Activated naive CD4-positive, alpha-beta T cell treated with anti-CD3 and anti-CD28 coated beads, Interleukin-2, amount 10 ng/mL, durations not matched to agents 7 days and 5 days (primary cell): ENCODE data around the gene PCSK4.

Source experiments
- CTCF ChIA-PET: fragments of 350-600 bp; sonication (Branson Sonifier 250); formaldehyde crosslinking; loops from one replicate; lab custom pipeline; 2021; ENCODE audit warnings: antibody characterized with exemption; lab: Charles Lee
- DNase-seq: peaks from one replicate; pipeline ENCODE4 v3.0.0-alpha.2; 2020
- H3K27ac Mint-ChIP-seq: one replicate; pipeline ENCODE4 v1.8.0; 2021; ENCODE audit warnings: mild to moderate bottlenecking, moderate library complexity, mixed read lengths
- H3K27me3 Mint-ChIP-seq: one replicate; pipeline ENCODE4 v1.8.0; 2021; ENCODE audit warnings: mild to moderate bottlenecking, mixed read lengths
- H3K36me3 Mint-ChIP-seq: one replicate; pipeline ENCODE4 v1.8.0; 2021; ENCODE audit warnings: mixed read lengths
- H3K4me1 Mint-ChIP-seq: one replicate; pipeline ENCODE4 v1.8.0; 2021; ENCODE audit warnings: mixed read lengths
- H3K4me3 Mint-ChIP-seq: one replicate; pipeline ENCODE4 v1.8.0; 2021; ENCODE audit warnings: mild to moderate bottlenecking, moderate library complexity, mixed read lengths
- H3K9me3 Mint-ChIP-seq: one replicate; pipeline ENCODE4 v1.8.0; 2021; ENCODE audit warnings: mixed read lengths

PCSK4 gene

DNA sequence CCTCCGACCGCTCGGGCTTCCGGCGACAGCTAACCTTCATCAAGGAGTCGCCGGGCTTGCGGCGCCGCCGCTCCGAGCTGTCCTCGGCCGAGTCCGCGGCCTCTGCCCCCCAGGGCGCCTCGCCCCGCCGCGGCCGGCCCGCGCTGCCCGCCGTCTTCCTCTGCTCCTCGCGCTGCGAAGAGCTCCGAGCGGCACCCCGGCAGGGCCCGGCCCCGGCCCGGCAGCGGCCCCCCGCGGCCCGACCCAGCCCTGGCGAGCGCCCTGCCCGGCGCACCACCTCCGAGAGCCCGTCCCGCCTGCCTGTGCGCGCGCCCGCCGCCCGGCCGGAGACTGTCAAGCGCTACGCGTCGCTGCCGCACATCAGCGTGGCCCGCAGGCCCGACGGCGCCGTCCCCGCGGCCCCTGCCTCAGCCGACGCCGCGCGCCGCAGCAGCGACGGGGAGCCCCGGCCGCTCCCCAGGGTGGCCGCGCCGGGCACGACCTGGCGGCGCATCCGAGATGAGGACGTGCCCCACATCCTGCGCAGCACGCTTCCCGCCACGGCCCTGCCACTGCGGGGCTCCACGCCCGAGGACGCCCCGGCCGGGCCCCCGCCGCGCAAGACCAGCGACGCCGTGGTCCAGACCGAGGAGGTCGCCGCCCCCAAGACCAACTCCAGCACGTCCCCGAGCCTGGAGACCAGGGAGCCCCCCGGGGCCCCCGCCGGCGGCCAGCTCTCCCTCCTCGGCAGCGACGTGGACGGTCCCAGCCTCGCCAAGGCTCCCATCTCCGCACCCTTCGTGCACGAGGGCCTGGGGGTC lies 20.7 kb downstream of the PCSK4 start:
- Mint-ChIP-seq H3K4me1 (peaks cover 20% of the 10 kb centered on the region), H3K9me3 (no peaks in the 10 kb centered on the region), H3K27me3 (peaks cover 87% of the 10 kb centered on the region), H3K27ac (no peak overlapping the region), H3K4me3 (no peak overlapping the region), H3K36me3 (no peaks in the 10 kb centered on the region)
- CTCF ChIA-PET = no interaction called here
- DNase-seq = peak; percentile 50

DNA sequence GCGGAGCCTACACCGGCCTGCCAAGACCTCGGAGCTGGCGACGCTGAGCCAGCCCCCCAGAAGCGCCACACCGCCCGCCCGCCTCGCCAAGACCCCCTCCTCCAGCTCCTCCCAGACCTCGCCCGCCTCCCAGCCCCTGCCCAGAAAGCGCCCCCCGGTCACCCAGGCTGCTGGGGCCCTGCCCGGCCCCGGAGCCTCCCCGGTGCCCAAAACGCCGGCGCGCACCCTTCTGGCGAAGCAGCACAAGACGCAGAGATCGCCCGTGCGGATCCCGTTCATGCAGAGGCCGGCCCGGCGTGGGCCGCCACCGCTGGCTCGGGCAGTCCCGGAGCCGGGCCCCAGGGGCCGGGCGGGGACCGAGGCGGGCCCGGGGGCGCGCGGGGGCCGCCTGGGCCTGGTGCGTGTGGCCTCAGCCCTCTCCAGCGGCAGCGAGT lies 21.3 kb downstream of the PCSK4 start:
- H3K36me3 Mint-ChIP-seq = no peaks in the 10 kb centered on the region
- no peaks in the 10 kb centered on the region for H3K9me3 Mint-ChIP-seq
- H3K4me1 Mint-ChIP-seq = peaks cover 20% of the 10 kb centered on the region
- DNase-seq = peak; percentile 41
- H3K27ac Mint-ChIP-seq = peak overlapping the region; percentile 19
- CTCF ChIA-PET = no interaction called here
- H3K4me3 Mint-ChIP-seq = no peak overlapping the region
- H3K27me3 Mint-ChIP-seq = peaks cover 86% of the 10 kb centered on the region

DNA sequence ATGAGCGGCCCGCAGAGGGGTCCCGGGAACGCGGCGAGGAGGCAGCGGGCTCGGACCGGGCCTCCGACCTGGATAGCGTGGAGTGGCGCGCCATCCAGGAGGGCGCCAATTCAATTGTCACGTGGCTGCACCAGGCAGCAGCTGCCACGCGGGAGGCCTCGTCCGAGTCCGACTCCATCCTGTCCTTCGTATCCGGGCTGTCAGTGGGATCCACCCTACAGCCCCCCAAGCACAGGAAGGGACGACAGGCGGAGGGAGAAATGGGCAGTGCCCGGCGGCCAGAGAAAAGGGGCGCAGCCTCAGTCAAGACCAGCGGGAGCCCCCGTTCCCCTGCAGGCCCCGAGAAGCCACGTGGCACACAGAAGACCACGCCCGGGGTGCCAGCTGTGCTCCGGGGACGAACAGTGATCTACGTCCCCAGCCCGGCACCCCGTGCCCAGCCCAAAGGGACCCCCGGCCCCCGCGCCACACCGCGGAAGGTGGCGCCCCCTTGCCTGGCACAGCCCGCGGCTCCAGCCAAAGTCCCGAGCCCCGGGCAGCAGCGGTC lies 21.8 kb downstream of the PCSK4 start:
- peaks cover 84% of the 10 kb centered on the region for H3K27me3 Mint-ChIP-seq
- H3K4me1 Mint-ChIP-seq = peaks cover 20% of the 10 kb centered on the region

DNA sequence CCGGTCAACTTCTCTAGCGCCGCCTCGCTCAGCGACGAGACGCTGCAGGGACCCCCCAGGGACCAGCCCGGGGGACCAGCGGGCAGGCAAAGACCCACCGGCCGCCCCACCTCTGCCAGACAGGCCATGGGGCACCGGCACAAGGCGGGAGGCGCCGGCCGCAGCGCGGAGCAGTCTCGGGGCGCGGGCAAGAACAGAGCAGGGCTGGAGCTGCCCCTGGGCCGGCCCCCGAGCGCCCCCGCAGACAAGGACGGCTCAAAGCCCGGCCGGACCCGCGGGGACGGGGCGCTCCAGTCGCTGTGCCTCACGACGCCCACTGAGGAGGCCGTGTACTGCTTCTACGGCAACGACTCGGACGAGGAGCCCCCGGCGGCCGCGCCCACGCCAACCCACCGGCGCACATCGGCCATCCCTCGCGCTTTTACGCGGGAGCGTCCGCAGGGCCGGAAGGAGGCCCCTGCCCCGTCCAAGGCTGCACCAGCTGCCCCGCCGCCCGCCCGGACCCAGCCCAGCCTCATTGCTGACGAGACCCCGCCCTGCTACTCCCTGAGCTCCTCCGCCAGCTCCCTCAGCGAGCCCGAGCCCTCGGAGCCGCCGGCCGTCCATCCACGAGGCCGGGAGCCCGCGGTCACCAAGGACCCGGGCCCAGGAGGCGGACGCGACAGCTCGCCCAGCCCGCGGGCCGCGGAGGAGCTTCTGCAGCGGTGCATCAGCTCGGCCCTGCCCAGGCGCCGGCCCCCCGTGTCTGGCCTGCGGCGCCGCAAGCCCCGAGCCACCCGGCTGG lies 22.5 kb downstream of the PCSK4 start:
- CTCF ChIA-PET = no interaction called here
- DNase-seq = no peak
- no peak overlapping the region for H3K27ac Mint-ChIP-seq
- H3K4me1 Mint-ChIP-seq = peaks cover 17% of the 10 kb centered on the region
- no peak overlapping the region for H3K4me3 Mint-ChIP-seq
- no peaks in the 10 kb centered on the region for H3K36me3 Mint-ChIP-seq
- peaks cover 78% of the 10 kb centered on the region for H3K27me3 Mint-ChIP-seq
- H3K9me3 Mint-ChIP-seq = no peaks in the 10 kb centered on the region

More for the DNA sequence above, 21.8 kb downstream of the PCSK4 start:
- Mint-ChIP-seq H3K9me3 (no peaks in the 10 kb centered on the region), H3K36me3 (no peaks in the 10 kb centered on the region), H3K27ac (no peak overlapping the region), H3K4me3 (peak overlapping the region; percentile 33)
- DNase-seq = no peak
- CTCF ChIA-PET = no interaction called here

DNA sequence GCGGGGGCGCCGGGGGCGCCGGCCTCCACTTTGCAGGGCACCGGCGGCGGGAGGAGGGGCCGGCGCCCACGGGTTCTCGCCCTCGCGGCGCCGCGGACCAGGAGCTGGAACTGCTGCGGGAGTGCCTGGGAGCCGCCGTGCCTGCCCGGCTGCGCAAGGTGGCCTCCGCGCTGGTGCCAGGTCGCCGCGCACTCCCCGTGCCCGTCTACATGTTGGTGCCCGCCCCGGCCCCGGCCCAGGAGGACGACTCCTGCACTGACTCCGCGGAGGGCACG lies 23.0 kb downstream of the PCSK4 start:
- H3K27ac Mint-ChIP-seq = no peak overlapping the region
- H3K4me3 Mint-ChIP-seq = no peak overlapping the region
- no peaks in the 10 kb centered on the region for H3K36me3 Mint-ChIP-seq
- H3K27me3 Mint-ChIP-seq = peaks cover 73% of the 10 kb centered on the region
- CTCF ChIA-PET = no interaction called here
- no peaks in the 10 kb centered on the region for H3K9me3 Mint-ChIP-seq
- H3K4me1 Mint-ChIP-seq = peaks cover 17% of the 10 kb centered on the region
- no peak for DNase-seq

DNA sequence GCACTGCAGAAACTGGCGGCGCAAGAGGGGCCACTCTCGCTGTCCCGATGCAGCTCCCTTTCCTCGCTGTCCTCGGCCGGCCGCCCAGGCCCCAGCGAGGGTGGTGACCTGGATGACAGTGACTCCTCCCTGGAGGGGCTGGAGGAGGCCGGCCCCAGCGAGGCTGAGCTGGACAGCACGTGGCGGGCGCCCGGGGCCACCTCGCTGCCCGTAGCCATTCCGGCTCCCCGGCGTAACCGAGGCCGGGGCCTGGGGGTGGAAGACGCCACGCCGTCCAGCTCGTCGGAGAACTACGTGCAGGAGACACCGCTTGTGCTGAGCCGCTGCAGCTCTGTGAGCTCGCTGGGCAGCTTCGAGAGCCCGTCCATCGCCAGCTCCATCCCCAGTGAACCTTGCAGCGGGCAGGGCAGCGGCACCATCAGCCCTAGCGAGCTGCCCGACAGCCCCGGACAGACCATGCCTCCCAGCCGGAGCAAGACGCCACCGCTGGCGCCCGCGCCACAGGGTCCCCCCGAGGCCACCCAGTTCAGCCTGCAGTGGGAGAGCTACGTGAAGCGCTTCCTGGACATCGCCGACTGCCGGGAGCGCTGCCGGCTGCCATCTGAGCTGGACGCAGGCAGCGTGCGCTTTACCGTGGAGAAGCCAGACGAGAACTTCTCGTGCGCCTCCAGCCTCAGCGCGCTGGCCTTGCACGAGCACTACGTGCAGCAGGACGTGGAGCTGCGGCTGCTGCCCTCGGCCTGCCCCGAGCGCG lies 23.5 kb downstream of the PCSK4 start:
- H3K27ac Mint-ChIP-seq = no peak overlapping the region
- peaks cover 67% of the 10 kb centered on the region for H3K27me3 Mint-ChIP-seq
- no peaks in the 10 kb centered on the region for H3K36me3 Mint-ChIP-seq
- no peak overlapping the region for H3K4me3 Mint-ChIP-seq
- CTCF ChIA-PET = interaction anchor here (1.2 kb wide), 1 partner anchor 48 kb away, joined by 3 read pairs; no protein-coding TSS in a partner anchor
- DNase-seq = no peak
- no peaks in the 10 kb centered on the region for H3K9me3 Mint-ChIP-seq
- peaks cover 12% of the 10 kb centered on the region for H3K4me1 Mint-ChIP-seq

DNA sequence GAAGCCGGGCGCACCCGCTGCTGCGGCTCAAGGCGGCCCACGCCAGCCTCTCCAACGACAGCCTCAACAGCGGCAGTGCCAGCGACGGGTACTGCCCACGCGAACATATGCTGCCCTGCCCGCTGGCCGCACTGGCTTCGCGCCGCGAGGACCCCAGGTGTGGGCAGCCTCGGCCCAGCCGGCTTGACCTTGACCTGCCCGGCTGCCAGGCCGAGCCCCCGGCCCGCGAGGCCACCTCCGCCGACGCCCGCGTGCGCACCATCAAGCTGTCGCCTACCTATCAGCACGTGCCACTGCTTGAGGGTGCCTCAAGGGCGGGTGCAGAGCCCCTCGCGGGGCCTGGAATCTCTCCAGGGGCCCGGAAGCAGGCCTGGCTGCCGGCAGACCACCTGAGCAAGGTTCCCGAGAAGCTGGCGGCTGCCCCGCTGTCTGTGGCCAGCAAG lies 24.1 kb downstream of the PCSK4 start:
- Mint-ChIP-seq H3K27me3 (peaks cover 61% of the 10 kb centered on the region), H3K36me3 (no peaks in the 10 kb centered on the region), H3K4me3 (no peak overlapping the region), H3K9me3 (no peaks in the 10 kb centered on the region), H3K27ac (no peak overlapping the region), H3K4me1 (peaks cover 6% of the 10 kb centered on the region)
- CTCF ChIA-PET = interaction anchor here (1.2 kb wide), 1 partner anchor 48 kb away, joined by 3 read pairs; no protein-coding TSS in a partner anchor
- DNase-seq = no peak

DNA sequence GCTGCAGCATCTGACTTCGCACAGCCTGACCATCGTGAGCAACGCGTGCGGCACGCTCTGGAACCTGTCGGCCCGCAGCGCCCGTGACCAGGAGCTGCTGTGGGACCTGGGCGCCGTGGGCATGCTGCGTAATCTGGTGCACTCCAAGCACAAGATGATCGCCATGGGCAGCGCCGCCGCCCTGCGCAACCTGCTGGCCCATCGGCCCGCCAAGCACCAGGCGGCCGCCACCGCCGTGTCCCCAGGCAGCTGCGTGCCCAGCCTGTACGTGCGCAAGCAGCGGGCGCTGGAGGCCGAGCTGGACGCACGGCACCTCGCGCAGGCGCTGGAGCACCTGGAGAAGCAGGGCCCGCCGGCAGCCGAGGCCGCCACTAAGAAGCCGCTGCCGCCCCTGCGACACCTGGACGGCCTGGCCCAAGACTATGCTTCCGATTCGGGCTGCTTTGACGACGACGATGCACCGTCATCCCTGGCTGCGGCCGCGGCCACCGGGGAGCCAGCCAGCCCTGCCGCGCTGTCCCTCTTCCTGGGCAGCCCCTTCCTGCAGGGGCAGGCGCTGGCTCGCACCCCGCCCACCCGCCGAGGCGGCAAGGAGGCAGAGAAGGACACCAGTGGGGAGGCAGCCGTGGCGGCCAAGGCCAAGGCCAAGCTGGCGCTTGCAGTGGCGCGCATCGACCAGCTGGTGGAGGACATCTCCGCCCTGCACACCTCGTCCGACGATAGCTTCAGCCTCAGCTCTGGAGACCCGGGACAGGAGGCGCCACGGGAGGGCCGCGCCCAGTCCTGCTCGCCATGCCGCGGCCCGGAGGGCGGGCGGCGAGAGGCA lies 24.7 kb downstream of the PCSK4 start:
- Mint-ChIP-seq H3K27me3 (peaks cover 55% of the 10 kb centered on the region), H3K9me3 (no peaks in the 10 kb centered on the region), H3K36me3 (no peaks in the 10 kb centered on the region), H3K4me1 (peaks cover 6% of the 10 kb centered on the region), H3K27ac (no peak overlapping the region), H3K4me3 (no peak overlapping the region)
- peak; percentile 52 for DNase-seq
- CTCF ChIA-PET = interaction anchor here (1.2 kb wide), 1 partner anchor 49 kb away, joined by 3 read pairs; no protein-coding TSS in a partner anchor

DNA sequence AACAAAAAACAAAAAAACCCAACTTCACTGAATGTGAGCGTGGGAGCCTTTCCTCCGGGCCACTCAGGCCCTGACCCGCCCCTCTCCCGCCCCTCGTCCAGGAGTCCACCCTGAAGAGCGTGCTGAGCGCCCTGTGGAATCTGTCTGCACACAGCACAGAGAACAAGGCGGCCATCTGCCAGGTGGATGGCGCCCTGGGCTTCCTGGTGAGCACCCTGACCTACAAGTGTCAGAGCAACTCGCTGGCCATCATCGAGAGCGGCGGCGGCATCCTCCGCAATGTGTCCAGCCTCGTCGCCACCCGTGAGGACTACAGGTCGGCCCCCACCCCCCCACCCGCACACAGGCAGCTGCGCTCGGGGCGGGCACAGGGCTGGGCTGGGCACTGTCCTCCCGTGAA lies 28.3 kb downstream of the PCSK4 start:
- no peaks in the 10 kb centered on the region for H3K9me3 Mint-ChIP-seq
- H3K4me1 Mint-ChIP-seq = no peaks in the 10 kb centered on the region
- no peak overlapping the region for H3K27ac Mint-ChIP-seq
- peaks cover 59% of the 10 kb centered on the region for H3K27me3 Mint-ChIP-seq
- DNase-seq = no peak
- CTCF ChIA-PET = no interaction called here
- H3K36me3 Mint-ChIP-seq = no peaks in the 10 kb centered on the region
- no peak overlapping the region for H3K4me3 Mint-ChIP-seq

DNA sequence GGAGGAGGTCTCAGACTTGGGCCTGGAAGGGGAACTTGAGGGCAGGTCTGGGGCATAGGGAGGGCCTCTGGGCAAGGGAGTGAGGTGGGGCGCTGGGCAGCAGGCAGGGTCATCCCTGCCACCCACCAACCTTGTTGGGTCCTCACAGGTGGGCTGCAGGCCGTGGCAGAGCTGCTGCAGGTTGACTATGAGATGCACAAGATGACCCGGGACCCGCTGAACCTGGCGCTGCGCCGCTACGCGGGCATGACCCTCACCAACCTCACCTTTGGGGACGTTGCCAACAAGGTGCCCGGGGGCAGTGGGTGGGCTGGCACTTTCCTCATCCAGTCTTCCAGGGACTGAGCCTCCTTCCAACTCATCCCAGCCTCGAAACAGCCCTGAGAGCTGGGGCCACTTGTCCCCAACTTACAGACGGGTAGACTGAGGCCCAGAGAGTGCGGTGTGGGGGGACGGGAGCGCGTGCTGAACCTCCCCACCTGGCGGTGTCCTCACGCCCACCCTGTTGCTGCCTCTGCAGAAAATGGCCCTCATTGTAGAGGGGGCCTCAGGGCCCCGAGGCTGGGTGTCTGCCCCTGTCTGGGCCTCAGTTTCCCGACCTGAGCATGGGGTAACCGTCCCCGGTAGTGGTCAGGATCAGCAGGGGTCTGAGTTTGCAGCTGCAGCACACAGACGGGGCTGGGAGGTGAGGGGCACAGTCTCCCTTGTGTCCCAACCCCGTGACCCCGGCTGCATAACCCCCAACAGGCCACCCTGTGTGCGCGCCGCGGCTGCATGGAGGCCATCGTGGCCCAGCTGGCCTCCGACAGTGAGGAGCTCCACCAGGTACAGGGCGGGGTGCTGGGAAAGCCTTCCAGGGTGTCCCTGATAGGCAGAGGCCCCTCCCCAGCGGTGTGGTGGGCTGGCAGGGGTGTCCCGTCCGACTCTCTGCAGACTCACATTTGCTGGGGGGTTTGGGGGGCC lies 29.8 kb downstream of the PCSK4 start:
- Mint-ChIP-seq H3K36me3 (no peaks in the 10 kb centered on the region), H3K4me3 (no peak overlapping the region), H3K27ac (no peak overlapping the region), H3K9me3 (no peaks in the 10 kb centered on the region), H3K4me1 (peaks cover 6% of the 10 kb centered on the region), H3K27me3 (peaks cover 59% of the 10 kb centered on the region)
- CTCF ChIA-PET = no interaction called here
- no peak for DNase-seq

DNA sequence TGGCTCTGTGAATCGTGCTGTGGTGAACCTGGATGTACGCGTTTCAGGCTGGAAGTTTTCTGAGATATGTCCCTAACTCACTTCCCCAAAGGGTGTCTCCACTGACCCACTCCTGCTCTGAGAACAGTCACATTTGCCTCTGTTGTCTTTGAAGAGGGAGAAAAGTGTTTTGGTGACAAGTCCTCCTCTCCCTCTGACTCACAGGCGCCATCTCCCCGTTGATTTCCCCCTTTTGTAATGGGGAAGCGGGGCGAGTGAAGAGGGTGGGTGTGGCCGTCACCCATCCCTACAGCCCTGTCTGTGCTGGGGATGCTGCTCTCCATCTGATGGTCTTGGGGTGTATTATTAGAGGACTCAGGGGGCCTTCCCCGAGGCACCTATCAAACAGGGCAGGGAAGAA lies 30.7 kb downstream of the PCSK4 start:
- H3K27me3 Mint-ChIP-seq = peaks cover 59% of the 10 kb centered on the region
- no peak for DNase-seq
- CTCF ChIA-PET = no interaction called here
- H3K9me3 Mint-ChIP-seq = no peaks in the 10 kb centered on the region
- H3K4me3 Mint-ChIP-seq = no peak overlapping the region
- H3K27ac Mint-ChIP-seq = no peak overlapping the region
- H3K36me3 Mint-ChIP-seq = no peaks in the 10 kb centered on the region
- H3K4me1 Mint-ChIP-seq = peaks cover 11% of the 10 kb centered on the region

DNA sequence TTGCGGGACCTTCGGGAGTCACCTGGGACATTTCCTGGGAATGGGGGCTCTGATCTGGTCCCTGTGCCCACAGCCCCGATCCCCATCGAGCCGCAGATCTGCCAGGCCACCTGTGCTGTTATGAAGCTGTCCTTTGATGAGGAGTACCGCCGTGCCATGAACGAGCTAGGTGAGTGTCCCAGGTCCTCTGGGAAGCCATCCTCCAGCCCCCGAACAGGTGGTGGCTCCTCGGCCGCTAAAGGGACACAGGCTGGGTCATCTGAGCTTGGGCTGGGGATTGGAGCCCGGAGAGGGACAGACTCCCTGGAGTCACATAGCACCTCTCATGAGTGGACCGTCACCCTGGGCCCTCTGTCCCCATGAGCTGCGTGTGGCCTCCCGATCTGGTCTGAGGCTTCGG lies 32.3 kb downstream of the PCSK4 start:
- Mint-ChIP-seq H3K27me3 (peaks cover 72% of the 10 kb centered on the region), H3K4me1 (peaks cover 12% of the 10 kb centered on the region), H3K36me3 (no peaks in the 10 kb centered on the region), H3K27ac (no peak overlapping the region), H3K4me3 (no peak overlapping the region), H3K9me3 (no peaks in the 10 kb centered on the region)
- CTCF ChIA-PET = interaction anchor here (1.2 kb wide), 1 partner anchor 12 kb away, joined by 3 read pairs; no protein-coding TSS in a partner anchor
- DNase-seq = no peak
